Activated CD4-positive, alpha-beta T cell treated with anti-CD3 and anti-CD28 coated beads, Interleukin-2, amount 50 U/mL, for 1 hour (primary cell): ENCODE measurements around the gene HSF4.
A peak's percentile ranks its signal among the peaks of the same experiment; 100 is the strongest.

Source experiments
- DNase-seq: peaks from one replicate; pipeline ENCODE4 v3.0.0-alpha.2; 2020

Gene HSF4

DNA sequence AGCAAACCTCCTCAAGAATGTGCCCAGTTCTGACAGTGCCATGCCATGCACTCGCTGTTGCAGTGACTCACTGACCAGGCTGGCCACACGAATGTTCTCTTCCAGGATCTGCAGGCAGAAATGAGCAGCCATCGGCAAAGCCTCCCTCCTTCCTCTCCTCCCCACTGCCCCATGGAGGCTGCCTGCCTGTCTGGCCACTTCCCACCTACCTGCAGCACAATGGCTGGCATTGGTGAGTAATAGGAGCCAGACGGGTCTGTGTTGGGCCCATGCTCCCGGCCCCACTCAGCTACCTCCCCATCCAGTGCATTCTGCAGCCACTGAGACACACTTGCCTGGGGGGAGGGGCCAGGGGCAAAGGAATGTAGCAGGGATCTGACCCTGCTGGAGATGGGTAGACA, 22.0 kb downstream of the HSF4 start:
- no peak for DNase-seq

GRCh38 chr16:67187175-67187890, 22.8 kb downstream of the HSF4 start:
- DNase-seq: no peak

GRCh38 chr16:67188323-67188722, 23.8 kb downstream of the HSF4 start:
- DNase-seq: no peak

DNA sequence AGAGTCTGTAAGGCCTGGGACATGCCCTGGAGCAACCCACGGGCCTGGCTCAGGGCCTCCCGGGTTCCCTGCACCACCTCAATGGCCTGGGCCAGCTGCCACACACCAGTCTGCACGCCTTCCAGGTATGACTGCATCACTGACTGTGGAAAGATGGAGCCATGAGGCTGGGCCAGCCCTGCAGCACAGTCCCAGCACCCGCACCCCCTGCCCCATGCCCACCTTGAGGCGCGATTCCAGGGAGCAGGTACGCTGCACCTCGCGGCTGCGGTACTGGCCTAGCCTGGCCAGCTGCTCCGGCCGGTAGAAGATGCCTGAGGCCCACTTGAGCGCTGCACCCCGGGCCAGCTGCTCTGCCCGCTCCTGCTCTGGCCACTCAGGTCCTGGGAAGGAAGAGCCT, 24.3 kb downstream of the HSF4 start:
- DNase-seq: no peak

DNA sequence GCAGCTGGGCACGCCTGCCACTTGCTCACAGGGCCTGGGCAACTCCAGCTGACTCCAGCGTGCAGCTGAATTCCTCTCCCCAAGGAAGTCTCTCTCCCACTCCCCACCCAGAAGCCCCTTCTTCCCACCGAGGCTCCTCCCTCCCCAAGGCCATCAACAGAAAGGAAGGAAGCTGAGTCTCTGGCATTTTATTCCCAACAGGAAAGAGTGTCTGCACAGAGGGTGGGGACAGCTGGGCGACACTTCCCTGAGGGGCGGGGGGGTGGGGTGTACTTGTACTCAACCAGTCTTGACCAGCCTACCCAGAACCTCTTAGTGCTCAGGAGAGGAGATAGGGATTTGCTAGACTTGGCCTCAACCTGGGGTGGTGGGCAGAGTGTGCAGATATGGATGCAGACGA, 25.5 kb downstream of the HSF4 start, which contains the start of gene EXOC3L1:
Gene EXOC3L1, minus strand, starts transcription at position 96 of the 400 bp plus-strand sequence. CDS start 460 bp downstream, outside the sequence.
- DNase-seq: no peak

DNA sequence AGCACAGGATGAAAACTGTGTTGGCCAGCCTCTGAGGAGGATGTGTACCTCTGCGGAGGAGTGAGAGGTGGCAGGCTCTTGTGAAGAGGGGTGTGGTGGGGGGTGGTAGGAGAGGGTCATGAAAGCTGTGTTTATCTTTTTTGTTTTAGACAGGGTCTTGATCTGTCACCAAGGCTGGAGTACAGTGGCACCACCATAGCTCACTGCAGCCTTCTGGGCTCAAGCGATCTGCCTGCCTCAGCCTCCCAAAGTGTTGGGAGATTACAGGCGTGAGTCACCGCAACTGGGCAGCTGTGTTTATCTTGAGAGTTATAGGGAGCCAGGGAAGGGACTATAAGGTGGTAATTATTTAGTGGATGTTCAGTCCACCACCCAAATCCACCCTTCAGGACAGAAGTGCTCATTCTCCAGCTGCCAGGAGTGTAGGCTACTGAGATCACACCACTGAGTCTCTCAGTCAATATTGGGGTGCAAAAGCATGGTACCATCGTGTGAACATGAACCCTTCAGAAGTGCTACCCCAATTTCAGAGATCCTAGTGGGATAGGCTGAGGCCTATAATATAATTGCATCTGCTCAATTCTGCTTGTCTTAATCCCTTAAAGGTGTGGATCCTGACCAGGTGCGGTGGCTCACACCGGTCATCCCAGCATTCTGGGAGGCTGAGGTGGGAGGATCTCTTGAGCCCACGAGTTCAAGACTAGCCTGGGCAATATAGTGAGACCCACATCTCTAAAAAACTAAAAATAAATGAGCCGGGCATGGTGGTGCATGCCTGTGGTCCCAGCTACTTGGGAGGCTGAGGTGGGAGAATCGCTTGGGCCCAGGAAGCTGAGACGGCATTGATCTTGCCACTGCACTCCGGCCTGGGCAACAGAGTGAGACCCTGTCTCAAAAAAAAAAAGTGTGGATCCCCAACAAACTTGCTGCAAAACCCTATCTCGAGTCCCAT, 26.2 kb downstream of the HSF4 start:
- no peak for DNase-seq

GRCh38 chr16:67191411-67191994, 27.0 kb downstream of the HSF4 start:
- DNase-seq: no peak

DNA sequence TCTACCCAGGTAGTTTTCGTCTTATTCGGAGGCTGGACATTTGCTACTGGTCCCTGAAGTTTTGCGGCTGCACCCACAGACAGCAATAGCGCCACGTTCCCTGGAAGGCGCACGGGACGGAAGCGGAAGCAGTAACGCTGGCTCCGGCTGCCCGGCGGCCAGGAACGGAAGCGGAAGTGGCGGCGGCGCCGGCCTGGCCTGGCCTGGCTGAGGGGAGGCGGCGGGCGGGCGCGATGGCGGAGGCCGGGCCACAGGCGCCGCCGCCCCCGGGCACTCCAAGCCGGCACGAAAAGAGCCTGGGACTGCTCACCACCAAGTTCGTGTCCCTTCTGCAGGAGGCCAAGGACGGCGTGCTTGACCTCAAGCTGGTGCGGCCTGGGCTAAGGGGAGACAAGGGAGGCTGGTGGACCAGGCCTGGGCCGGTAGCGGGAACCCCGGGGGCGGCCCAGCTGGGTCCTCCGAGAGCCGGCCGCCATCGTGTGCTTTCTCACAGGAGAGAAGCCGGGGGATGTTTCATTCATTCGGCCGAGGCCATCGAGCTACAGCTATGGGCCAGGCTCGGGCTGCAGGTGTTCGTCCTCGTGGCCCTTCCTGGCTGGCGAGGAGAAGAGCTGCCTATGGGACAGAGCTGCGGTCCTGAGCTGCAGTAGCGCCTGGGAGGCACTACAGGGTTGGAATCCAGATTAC, 27.6 kb downstream of the HSF4 start, which contains the start of gene E2F4:
Gene E2F4, plus strand, starts transcription at position 161 of the 687 bp plus-strand sequence. Its CDS starts 73 bp downstream, at position 234.
- DNase-seq: peak; percentile 82

- no peak for DNase-seq
Observed at GRCh38 chr16:67192781-67193361, 28.3 kb downstream of the HSF4 start.

DNA sequence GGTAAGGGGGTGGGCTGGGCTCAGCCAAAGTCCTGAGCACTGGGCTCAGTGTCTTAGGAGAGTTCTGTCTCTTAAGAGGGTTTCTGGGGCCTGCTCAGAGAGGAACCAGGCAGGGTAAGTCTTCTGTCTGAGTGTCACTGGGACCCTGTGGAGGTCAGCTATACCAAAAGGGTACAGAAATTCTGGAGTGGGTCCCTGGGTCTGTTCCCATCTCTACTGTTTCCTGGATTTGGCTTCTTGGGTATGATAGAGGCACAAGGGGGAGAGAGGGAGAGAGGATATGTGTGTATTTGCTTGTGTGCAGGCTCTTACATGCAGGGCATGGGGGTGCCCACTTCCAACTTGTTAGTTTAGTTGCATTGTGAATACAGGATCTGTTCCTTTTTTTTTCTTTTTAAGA, 29.0 kb downstream of the HSF4 start:
- no peak for DNase-seq

GRCh38 chr16:67194260-67194659, 29.7 kb downstream of the HSF4 start:
- DNase-seq: no peak

DNA sequence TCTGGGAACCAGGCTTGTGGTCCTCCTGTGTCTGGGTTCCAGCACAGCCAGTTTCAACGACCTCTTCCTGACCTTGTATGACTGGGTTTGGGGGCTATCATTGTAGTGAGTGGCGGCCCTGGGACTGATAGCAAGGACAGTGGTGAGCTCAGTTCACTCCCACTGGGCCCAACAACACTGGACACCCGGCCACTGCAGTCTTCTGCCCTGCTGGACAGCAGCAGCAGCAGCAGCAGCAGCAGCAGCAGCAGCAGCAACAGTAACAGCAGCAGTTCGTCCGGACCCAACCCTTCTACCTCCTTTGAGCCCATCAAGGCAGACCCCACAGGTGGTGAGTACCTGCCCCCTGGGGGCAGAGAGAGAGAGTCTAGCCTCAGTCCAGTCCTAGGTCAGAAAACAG, 31.1 kb downstream of the HSF4 start:
- no peak for DNase-seq

DNA sequence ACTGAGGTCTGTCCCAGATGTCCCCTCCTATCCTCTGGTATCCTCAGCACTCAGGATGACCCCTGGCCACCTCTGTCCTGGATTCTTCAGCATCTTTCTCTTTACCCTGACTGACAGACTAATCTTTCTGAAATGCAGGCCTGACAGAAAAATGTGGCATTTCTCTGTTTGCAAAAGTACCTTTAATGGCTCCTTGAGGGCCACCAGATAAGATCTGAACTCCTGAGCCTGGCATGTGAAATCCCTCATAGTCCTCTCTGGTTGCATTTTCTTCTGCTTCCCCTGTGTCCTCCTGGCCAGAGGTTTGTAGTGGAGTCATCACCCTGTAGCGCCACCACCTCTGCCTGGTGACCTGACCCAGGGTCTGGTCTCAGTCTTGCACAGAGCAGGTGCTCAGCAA, 32.3 kb downstream of the HSF4 start:
- DNase-seq: no peak

- DNase-seq: no peak
Observed at GRCh38 chr16:67197704-67198103, 33.2 kb downstream of the HSF4 start.

- DNase-seq: no peak
Observed at GRCh38 chr16:67198238-67198734, 33.7 kb downstream of the HSF4 start.

DNA sequence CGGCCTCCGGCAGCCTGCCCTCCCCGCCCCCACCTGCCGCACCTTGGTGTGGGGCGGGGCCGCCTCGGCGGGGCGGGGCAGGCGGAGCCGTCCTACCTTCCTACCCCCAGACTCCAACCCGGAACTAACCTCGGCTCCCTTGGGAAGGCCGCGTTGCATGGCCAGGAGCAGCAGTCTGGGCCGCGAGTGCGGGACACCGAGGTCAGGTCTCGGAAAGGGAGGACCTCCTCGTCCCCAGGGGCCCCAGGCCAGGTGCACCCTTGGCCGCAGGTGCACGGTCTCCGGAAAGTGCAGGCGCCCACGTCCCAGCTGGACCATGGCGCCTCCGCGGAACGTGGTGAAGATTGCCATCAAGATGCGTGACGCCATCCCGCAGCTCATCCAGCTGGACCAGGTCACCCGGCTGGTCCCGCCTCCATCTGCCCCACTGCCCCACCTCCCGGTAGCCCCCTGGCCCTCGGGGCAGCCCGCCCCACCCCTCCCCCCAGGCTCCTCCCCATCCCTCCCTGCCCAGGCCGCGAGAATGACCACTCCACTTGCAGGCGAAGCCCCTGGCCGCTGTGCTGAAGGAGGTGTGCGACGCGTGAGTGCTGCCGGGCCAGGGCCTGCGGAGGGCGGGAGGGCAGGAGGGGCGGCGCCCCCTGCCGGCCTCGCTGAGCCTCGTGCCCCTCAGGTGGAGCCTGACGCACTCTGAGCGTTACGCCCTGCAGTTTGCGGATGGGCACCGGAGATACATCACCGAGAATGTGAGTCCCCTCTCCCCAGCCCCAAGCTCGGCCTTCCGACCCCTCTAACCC, 34.7 kb downstream of the HSF4 start, which contains the start of gene ELMO3:
Gene ELMO3, plus strand, starts transcription at position 121 of the 797 bp plus-strand sequence. Its CDS starts 196 bp downstream, at position 317.
- no peak for DNase-seq

GRCh38 chr16:67199808-67200198, 35.3 kb downstream of the HSF4 start:
- no peak for DNase-seq

DNA sequence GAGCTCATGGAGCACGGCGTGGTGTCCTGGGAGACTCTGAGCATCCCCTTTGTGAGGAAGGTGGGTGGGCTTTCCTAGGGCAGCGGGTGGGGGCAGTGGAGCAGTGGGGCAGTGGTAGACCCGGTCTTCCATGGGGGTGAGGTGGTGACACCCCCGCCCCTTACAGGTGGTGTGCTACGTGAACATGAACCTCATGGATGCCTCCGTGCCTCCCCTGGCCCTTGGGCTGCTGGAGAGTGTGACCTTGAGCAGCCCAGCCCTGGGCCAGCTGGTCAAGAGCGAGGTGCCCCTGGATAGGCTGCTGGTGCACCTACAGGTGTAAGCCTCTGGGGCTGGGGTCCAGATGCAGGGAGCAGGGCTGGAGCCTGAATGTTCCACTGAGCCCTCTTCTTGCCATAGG, 35.9 kb downstream of the HSF4 start:
- no peak for DNase-seq

DNA sequence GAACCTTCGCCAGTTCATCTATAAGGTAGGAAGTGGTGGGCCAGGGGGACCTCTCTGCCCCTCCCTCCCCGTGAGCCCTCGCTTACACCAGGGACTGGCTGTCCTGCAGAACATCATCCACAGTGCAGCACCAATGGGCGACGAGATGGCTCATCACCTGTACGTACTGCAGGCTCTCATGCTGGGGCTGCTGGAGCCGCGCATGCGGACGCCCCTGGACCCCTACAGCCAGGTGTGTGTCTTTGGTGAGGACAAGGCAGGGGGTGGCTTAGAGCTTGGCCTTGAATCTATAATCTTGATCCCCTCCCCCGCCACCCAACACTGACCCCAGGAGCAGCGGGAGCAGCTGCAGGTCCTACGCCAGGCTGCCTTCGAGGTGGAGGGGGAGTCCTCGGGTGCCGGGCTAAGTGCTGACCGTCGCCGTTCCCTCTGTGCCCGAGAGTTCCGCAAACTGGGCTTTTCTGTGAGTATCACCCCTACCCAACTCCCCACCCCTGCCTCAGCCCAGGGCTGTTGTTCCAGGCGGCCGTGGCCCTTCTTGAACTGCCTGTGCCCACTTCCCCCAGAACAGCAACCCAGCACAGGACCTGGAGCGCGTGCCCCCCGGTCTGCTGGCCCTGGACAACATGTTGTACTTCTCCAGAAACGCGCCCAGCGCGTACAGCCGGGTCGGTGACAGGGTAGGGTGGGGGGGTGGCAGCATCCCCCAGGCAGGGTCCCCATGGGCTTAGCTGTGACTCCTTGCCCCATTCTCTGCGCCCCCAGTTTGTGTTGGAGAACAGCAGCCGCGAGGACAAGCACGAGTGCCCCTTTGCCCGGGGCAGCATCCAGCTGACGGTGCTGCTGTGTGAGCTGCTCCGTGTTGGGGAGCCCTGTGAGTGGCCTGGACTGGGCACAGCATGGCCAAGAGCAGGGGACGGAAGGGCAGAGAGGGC, 37.1 kb downstream of the HSF4 start:
- DNase-seq: no peak

- DNase-seq: no peak
Observed at GRCh38 chr16:67202426-67202825, 37.9 kb downstream of the HSF4 start.
